Activated CD4-positive, alpha-beta T cell treated with anti-CD3 and anti-CD28 coated beads, Interleukin-2, amount 10 ng/mL, durations not matched to agents 7 days and 5 days (primary cell): Measurements from ENCODE around the gene TCF7L1. TPM values are rescaled to one million over a fixed set of nuclear protein-coding genes. Genes with fewer than 3 reads are reported as not detected.
"Not testable (repeated sequence)": the region's sequence is repeated elsewhere in the genome, so short reads cannot be mapped to it uniquely, and the experiment has no call there.

Experiments
- CTCF ChIA-PET: fragments of 350-600 bp; sonication (Branson Sonifier 250); formaldehyde crosslinking; loops from one replicate; lab custom pipeline; 2021; ENCODE audit warnings: antibody characterized with exemption; lab: Charles Lee
- POLR2A ChIA-PET: fragments of 350-600 bp; sonication (Branson Sonifier 250); formaldehyde crosslinking; loops from one replicate; lab custom pipeline; 2021; ENCODE audit warnings: antibody characterized with exemption; lab: Charles Lee
- DNase-seq: peaks from one replicate; pipeline ENCODE4 v3.0.0-alpha.2; 2020
- H3K27ac Mint-ChIP-seq: one replicate; pipeline ENCODE4 v1.8.0; 2021; ENCODE audit warnings: mild to moderate bottlenecking, moderate library complexity, mixed read lengths
- H3K27me3 Mint-ChIP-seq: one replicate; pipeline ENCODE4 v1.8.0; 2021; ENCODE audit warnings: mixed read lengths
- H3K36me3 Mint-ChIP-seq: one replicate; pipeline ENCODE4 v1.8.0; 2021; ENCODE audit warnings: low read depth, mixed read lengths
- H3K4me1 Mint-ChIP-seq: one replicate; pipeline ENCODE4 v1.8.0; 2021; ENCODE audit warnings: mixed read lengths
- H3K4me3 Mint-ChIP-seq: one replicate; pipeline ENCODE4 v1.8.0; 2021; ENCODE audit warnings: mild to moderate bottlenecking, moderate library complexity, mixed read lengths
- H3K9me3 Mint-ChIP-seq: one replicate; pipeline ENCODE4 v1.8.0; 2021; ENCODE audit warnings: mixed read lengths
- total RNA-seq, 2 experiments: library from RNA; stranded (reverse); gene quantifications; one replicate each; pipeline ENCODE4 v1.2.3, GENCODE V29; 2021

TCF7L1 gene
- total RNA-seq, 2 experiments from 2014 or later = not detected

DNA sequence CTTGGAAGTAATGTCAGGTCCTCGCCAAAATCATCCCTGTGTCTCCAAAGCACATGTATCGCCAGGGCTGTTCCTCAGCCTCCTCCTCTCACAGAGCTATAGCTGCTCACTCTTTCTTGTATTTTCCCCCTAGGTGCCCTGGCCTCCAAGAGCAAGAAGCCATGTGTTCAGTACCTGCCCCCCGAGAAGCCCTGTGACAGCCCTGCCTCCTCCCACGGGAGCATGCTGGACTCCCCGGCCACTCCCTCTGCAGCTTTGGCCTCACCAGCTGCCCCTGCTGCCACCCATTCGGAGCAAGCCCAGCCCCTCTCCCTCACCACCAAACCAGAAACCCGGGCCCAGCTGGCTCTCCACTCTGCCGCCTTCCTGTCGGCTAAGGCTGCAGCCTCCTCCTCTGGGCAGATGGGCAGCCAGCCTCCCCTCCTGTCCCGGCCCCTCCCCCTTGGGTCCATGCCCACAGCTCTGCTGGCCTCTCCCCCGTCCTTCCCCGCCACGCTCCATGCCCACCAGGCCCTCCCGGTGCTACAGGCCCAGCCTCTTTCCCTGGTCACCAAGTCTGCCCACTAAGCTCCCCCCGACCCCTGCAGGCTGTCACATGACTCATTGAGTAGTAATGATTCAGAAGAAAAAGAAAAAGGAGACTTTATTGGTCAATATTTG lies 175.8 kb downstream of the TCF7L1 start:
- Mint-ChIP-seq H3K4me1 (peaks cover 33% of the 10 kb centered on the region), H3K4me3 (peak overlapping the region; percentile 6), H3K27ac (peak overlapping the region; percentile 57), H3K27me3 (peaks cover 3% of the 10 kb centered on the region), H3K9me3 (no peaks in the 10 kb centered on the region), H3K36me3 (peaks cover 15% of the 10 kb centered on the region)
- POLR2A ChIA-PET = no interaction called here
- CTCF ChIA-PET = interaction anchor here (0.8 to 2.4 kb wide), 5 partner anchors 8 to 24 kb away, joined by 3 to 20 read pairs (median 4); no protein-coding TSS in a partner anchor
- no peak for DNase-seq

DNA sequence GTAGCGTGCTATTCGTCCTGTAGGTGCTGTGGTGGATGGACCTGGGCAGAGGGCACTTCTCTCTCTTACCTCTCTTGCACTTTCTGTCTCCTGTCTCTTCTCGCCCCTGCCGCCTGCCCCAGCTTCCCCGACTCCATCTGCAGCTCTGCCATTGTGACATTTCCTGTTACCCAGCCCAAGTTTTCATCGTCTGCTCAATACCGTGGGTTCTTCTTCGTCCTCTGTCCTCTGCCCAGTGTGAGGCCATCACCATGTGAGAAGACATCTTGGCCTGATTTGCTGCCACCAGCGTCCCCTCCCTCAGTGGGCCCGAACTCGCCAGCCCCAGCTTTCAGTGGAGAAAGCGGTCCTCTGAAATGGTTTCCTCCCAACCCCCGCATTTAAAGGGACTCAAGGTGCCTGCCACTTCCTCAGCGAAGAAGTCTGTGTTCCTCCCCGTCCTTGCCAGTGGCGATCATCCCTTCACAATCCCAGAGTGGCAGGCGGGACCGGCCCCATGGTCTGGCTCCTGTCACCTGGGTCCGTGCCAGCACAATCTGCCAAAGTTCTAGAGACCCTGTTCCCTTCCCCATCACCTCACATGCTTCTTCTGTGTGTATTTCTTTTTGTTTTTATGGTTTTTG lies 176.6 kb downstream of the TCF7L1 start:
- Mint-ChIP-seq H3K27ac (peak overlapping the region; percentile 57), H3K36me3 (peaks cover 19% of the 10 kb centered on the region), H3K4me3 (peak overlapping the region; percentile 46), H3K4me1 (peaks cover 35% of the 10 kb centered on the region), H3K9me3 (no peaks in the 10 kb centered on the region), H3K27me3 (peaks cover 3% of the 10 kb centered on the region)
- DNase-seq = peak; percentile 26
- ChIA-PET POLR2A (no interaction called here), CTCF (interaction anchor here (0.6 to 2.4 kb wide), 6 partner anchors 9 to 277 kb away, joined by 3 to 20 read pairs (median 4); no protein-coding TSS in a partner anchor)

DNA sequence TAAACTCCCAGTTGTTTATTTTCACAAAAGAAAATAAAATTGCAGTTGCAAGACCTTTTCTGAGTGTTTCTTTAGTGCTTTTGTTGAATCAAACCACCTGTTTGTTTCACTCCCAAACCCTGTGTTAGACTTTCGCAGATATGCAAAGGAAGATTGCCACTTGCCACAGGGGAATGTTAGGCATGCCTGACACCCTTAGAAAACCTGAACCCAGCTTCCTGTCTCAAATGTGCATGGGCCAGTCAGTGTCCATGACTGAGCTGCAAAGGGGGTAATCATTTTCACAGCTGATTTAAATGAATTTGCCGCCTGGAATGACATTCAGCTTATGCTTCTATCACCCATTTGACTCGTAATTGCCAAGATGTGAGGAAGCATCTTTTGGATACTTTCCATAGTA lies 177.1 kb downstream of the TCF7L1 start:
- Mint-ChIP-seq H3K4me1 (peaks cover 35% of the 10 kb centered on the region), H3K9me3 (no peaks in the 10 kb centered on the region), H3K4me3 (peak overlapping the region; percentile 46), H3K27me3 (peaks cover under 1% of the 10 kb centered on the region), H3K27ac (peak overlapping the region; percentile 57), H3K36me3 (peaks cover 24% of the 10 kb centered on the region)
- ChIA-PET CTCF (interaction anchor here (0.6 to 2.4 kb wide), 3 partner anchors 9 to 12 kb away, joined by 3 to 20 read pairs (median 3); no protein-coding TSS in a partner anchor), POLR2A (no interaction called here)
- no peak for DNase-seq

DNA sequence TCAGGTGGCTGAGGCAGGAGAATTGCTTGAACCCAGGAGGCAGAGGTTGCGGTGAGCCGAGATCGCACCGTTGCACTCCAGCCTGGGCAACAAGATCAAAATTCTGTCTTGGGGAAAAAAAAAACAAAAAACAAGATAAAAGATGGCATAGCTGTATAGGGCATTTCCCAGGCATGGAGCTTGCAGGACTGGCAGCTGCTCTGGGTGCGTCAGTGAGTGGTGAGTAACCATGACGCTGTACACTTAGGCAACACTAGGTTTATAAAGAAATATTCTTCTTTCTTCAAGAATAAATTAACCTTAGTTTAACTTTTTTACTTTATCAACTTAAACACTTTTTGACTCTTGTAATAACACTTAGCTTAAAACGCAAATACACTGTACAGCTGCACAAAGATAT lies 179.2 kb downstream of the TCF7L1 start:
- POLR2A ChIA-PET = interaction anchor here (0.7 kb wide), 1 partner anchor 12 kb away, joined by 3 read pairs; no protein-coding TSS in a partner anchor
- Mint-ChIP-seq H3K4me1 (peaks cover 34% of the 10 kb centered on the region), H3K27me3 (no peaks in the 10 kb centered on the region), H3K36me3 (peaks cover 36% of the 10 kb centered on the region), H3K9me3 (no peaks in the 10 kb centered on the region), H3K27ac (no peak overlapping the region), H3K4me3 (no peak overlapping the region)
- DNase-seq = no peak
- CTCF ChIA-PET = interaction anchor here (0.6 to 1.4 kb wide), 3 partner anchors 9 to 387 kb away, joined by 3 to 7 read pairs (median 3); no protein-coding TSS in a partner anchor

DNA sequence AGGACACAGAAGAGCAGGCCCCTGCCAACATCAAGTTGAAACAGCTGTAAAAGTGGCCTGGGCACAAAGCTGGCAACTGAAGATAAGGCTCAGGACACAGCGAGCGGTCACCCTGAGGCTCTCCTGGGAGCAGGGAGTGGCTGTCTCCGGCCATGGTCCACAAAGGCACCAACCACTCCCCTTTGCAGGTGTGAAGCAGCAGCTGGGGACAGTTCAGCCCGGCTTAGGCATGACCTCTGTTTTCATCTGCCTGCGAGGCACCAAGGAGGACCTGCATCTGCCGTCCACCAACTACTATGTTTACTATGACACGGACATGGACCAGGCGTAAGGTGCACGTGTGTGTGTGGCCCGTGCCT lies 181.7 kb downstream of the TCF7L1 start:
- CTCF ChIA-PET = no interaction called here
- Mint-ChIP-seq H3K36me3 (peaks cover 47% of the 10 kb centered on the region), H3K4me1 (peaks cover 34% of the 10 kb centered on the region), H3K27me3 (no peaks in the 10 kb centered on the region), H3K9me3 (no peaks in the 10 kb centered on the region), H3K4me3 (no peak overlapping the region), H3K27ac (peak overlapping the region; percentile 9)
- POLR2A ChIA-PET = no interaction called here
- no peak for DNase-seq

DNA sequence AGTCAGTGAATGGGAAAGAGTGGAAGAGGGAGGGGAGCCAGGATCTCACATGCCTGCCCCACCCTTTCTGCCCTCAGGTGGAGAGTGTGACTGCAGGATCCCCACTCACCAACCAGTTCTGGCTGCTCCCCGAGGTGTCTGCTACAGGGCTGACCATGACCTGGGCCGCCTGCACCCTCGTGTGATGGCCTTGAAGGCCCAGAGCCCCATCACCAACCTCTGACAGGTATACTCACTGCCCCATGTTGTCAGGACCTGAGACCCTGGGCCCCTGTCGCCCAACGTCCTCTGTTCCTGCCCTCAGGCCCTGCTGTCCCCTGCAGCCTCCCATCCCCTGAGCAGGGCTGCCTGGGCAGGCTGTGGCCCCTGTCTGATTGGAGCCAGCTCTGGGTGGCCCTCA lies 182.7 kb downstream of the TCF7L1 start:
- H3K9me3 Mint-ChIP-seq, H3K27me3 Mint-ChIP-seq, POLR2A ChIA-PET, H3K27ac Mint-ChIP-seq, CTCF ChIA-PET, H3K4me3 Mint-ChIP-seq, DNase-seq: not testable (repeated sequence)
- Mint-ChIP-seq H3K36me3 (peaks cover 54% of the 10 kb centered on the region), H3K4me1 (peaks cover 36% of the 10 kb centered on the region)

DNA sequence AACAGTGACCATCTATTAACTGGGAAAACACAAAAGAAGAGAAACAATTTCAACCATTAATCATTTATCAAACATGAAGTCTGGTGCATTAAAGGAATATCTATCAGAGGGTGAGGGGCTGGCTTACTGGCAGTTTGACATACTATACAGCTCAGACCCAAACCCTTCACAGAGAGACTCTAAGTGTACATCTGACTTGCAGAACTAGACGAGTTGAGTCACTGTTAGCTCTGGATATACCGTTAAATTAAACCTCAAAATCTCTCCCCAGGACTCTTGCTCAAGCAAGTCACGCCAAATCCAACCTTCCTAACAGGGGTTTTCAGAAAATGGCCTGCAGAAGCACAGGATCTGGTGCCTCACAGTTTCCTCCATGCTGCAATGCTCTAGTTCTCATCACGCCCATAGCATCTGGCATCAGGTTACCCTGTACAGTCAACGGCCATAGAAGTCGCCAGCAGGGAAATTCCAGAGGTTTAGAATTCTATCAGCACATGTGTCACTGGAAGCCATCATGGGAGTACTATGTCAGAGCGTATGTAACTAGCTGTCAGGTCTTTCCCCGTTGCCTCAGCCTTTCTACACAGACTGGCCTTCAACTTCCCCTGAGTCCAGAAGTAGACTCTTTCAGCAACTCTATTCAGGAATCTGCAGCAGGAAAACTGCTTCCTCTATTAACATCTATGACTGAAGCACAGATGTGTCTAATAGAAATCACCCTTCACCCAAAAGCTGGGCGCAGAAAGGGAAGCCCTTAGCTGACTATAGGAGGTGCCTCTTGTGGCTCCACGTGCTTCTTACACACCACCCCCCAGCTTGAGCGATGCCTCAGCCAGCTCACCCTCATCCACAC lies 185.3 kb downstream of the TCF7L1 start:
- Mint-ChIP-seq H3K4me1 (peaks cover 55% of the 10 kb centered on the region), H3K27me3 (no peaks in the 10 kb centered on the region)
- no peak for DNase-seq

DNA sequence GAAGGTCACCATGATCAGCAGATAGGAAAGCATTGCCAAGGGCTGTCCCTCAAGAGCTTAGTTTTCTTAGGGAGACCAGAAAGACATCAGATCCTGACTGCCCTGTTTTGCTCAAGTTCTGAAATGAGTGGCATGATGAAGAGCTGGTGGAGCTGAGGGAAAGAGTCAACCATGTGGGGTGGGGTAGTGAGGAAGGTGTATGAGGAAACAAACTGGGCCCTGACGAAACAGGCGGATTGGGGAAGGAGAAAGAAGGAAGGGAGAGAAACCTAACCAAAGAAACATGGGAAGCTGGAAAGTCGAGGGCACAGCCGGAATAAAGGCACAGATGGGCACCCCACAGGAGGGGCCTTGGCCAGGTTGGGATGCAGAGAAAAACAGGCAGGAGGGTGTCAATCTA lies 186.6 kb downstream of the TCF7L1 start:
- no peaks in the 10 kb centered on the region for H3K27me3 Mint-ChIP-seq
- no peaks in the 10 kb centered on the region for H3K9me3 Mint-ChIP-seq
- CTCF ChIA-PET = interaction anchor here (0.7 to 3.1 kb wide), 6 partner anchors 10 to 394 kb away, joined by 3 to 20 read pairs (median 3); no protein-coding TSS in a partner anchor

More for the DNA sequence above, 185.3 kb downstream of the TCF7L1 start:
- H3K9me3 Mint-ChIP-seq = no peaks in the 10 kb centered on the region
- no peak overlapping the region for H3K4me3 Mint-ChIP-seq
- H3K36me3 Mint-ChIP-seq = peaks cover 72% of the 10 kb centered on the region
- no peak overlapping the region for H3K27ac Mint-ChIP-seq
- POLR2A ChIA-PET = interaction anchor here (0.7 kb wide), 1 partner anchor 9 kb away, joined by 3 read pairs; the partner anchor contains the start of gene TGOLN2
- CTCF ChIA-PET = interaction anchor here (0.6 to 3.1 kb wide), 3 partner anchors 9 to 68 kb away, joined by 3 to 20 read pairs (median 3); no protein-coding TSS in a partner anchor

DNA sequence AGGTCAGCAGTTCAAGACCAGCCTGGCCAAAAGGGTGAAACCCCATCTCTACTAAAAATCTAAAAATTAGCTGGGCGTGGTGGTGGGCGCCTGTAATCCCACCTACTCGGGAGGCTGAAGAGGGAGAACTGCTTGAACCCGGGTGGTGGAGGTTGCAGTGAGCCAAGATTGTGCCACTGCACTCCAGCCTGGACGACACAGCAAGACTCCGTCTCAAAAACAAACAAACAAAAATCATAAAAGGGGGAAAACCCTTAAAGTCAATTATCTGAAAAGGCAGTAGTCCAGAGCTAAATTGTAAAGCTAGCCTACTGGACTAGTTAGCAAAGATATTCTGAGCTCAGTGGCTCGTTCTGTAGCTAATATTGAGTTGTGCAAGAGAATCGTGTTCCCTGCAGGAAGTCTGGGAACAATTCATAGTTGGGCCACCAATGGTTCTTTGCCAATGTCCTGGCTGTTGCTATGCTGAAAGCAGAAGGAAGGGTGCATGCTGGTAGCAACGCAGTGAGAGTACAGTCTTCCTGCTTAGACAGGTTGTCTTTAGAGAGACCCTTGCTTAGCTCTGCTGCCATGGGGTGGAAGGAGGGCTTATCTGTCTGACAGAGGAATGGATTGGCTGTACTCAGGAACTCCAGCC lies 190.3 kb downstream of the TCF7L1 start:
- H3K9me3 Mint-ChIP-seq = no peaks in the 10 kb centered on the region
- ChIA-PET POLR2A (interaction anchor here (0.6 kb wide), 1 partner anchor 11 kb away, joined by 3 read pairs; no protein-coding TSS in a partner anchor), CTCF (interaction anchor here (0.6 to 1.6 kb wide), 3 partner anchors 19 to 208 kb away, joined by 3 to 8 read pairs (median 3); no protein-coding TSS in a partner anchor)
- H3K4me3 Mint-ChIP-seq = peak overlapping the region; percentile 100
- no peaks in the 10 kb centered on the region for H3K27me3 Mint-ChIP-seq
- H3K36me3 Mint-ChIP-seq = peaks cover 91% of the 10 kb centered on the region
- no peak for DNase-seq
- peak overlapping the region; percentile 67 for H3K27ac Mint-ChIP-seq
- peaks cover 63% of the 10 kb centered on the region for H3K4me1 Mint-ChIP-seq

More for the DNA sequence above, 186.6 kb downstream of the TCF7L1 start:
- Mint-ChIP-seq H3K36me3 (peaks cover 82% of the 10 kb centered on the region), H3K4me3 (no peak overlapping the region), H3K27ac (peak overlapping the region; percentile 1), H3K4me1 (peaks cover 67% of the 10 kb centered on the region)
- no peak for DNase-seq
- POLR2A ChIA-PET = no interaction called here

DNA sequence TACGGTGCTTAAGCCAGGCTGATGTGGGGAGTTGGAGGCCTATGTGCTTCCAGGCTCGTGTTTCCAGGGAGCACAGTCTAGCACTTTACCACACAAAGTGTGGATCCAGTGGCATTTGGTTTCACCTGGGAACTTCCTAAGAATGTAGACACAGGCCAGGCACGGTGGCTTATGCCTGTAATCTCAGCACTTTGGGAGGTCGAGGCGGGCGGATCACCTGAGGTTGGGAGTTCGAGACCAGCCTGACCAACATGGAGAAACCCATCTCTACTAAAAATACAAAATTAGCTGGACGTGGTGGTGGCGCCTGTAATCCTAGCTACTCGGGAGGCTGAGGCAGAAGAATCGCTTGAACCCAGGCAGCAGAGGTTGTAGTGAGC lies 190.8 kb downstream of the TCF7L1 start:
- not testable (repeated sequence) for H3K27me3 Mint-ChIP-seq, H3K9me3 Mint-ChIP-seq, DNase-seq
- peaks cover 62% of the 10 kb centered on the region for H3K4me1 Mint-ChIP-seq
- peak overlapping the region; percentile 67 for H3K27ac Mint-ChIP-seq
- H3K4me3 Mint-ChIP-seq = peak overlapping the region; percentile 100
- CTCF ChIA-PET = interaction anchor here (1.4 to 1.6 kb wide), 2 partner anchors 20 to 24 kb away, joined by 3 to 8 read pairs; no protein-coding TSS in a partner anchor
- POLR2A ChIA-PET = interaction anchor here (0.6 kb wide), 1 partner anchor 11 kb away, joined by 3 read pairs; no protein-coding TSS in a partner anchor
- peaks cover 86% of the 10 kb centered on the region for H3K36me3 Mint-ChIP-seq

DNA sequence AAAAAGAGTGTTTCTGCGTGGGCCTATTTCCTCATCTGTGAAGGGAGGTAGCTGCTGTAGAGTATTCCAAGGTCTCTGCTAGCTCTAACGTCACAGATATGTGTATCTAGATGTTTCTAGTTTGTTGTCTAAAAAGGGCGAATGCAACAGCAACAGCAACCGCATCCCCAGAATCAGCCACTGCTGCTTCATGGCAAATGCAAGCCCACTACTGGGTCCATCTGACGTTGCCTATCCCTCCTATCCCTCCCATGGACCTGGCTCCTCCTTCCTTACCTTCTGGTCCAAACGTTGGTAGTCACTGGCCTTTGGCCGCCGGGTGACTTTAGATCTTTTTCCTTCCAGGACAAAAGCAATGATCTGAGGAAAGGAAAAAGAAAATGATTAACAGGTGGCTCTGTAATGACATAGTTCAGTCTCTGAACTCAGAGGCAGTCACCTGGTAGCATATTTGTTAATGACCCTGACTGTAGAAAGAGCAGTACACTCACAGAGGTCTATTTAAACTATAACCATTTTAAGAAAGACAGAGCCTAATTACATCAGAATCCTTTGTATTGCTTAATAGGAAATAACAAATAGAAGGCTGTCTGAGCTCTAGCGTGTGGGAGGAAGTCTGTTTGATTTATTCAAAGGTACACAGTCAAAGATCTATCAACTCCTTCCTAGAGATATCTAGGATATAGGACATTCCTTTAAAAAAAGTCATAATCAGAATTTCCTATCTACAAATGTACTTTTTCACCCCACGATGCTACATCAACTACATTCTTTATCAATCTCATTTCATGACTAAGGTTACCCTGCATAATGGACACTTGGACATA lies 191.7 kb downstream of the TCF7L1 start:
- Mint-ChIP-seq H3K27ac (peak overlapping the region; percentile 100), H3K4me3 (peak overlapping the region; percentile 100), H3K9me3 (no peaks in the 10 kb centered on the region), H3K36me3 (peaks cover 78% of the 10 kb centered on the region), H3K27me3 (no peaks in the 10 kb centered on the region), H3K4me1 (peaks cover 62% of the 10 kb centered on the region)
- ChIA-PET CTCF (interaction anchor here (0.7 to 1.6 kb wide), 3 partner anchors 21 to 41 kb away, joined by 3 to 8 read pairs (median 4); no protein-coding TSS in a partner anchor), POLR2A (no interaction called here)
- DNase-seq = no peak
